WTC11 (cell line): Measurements from ENCODE around the gene TDRD1. TPM values are rescaled to one million over a fixed set of nuclear protein-coding genes. Genes with fewer than 3 reads are reported as not detected.

Experiments
- ATAC-seq: fragments of 200-7000 bp; cut with Tn5 transposase; 2 replicates; pipeline ENCODE4 v1.10.0; 2021; ENCODE audit warnings: mild to moderate bottlenecking, moderate library complexity
- CTCF ChIA-PET: fragments of 300-600 bp; sonication (Branson Sonifier 250); formaldehyde crosslinking; loops from one replicate; lab custom pipeline; 2021; ENCODE audit warnings: antibody characterized with exemption; lab: Charles Lee
- POLR2A ChIA-PET: fragments of 350-600 bp; sonication (Branson Sonifier 250); formaldehyde crosslinking; loops from one replicate; lab custom pipeline; 2021; ENCODE audit warnings: antibody characterized with exemption; lab: Charles Lee
- DNase-seq: peaks from one replicate; pipeline ENCODE4 v3.0.0; 2021; ENCODE audit warnings: low spot score
- H3K27ac Mint-ChIP-seq: 2 replicates; pipeline ENCODE4 v1.8.0; 2021; ENCODE audit warnings: mixed read lengths
- H3K27me3 Mint-ChIP-seq: 2 replicates; pipeline ENCODE4 v1.8.0; 2021; ENCODE audit warnings: low read depth, mild to moderate bottlenecking, moderate library complexity, mixed read lengths
- H3K36me3 Mint-ChIP-seq: 2 replicates; pipeline ENCODE4 v1.8.0; 2021; ENCODE audit warnings: mixed read lengths
- H3K4me1 Mint-ChIP-seq: 2 replicates; pipeline ENCODE4 v1.8.0; 2022; ENCODE audit warnings: mixed read lengths
- H3K4me3 Mint-ChIP-seq: 2 replicates; pipeline ENCODE4 v1.8.0; 2021; ENCODE audit warnings: mild to moderate bottlenecking, moderate library complexity, mixed read lengths
- H3K9me3 Mint-ChIP-seq: 2 replicates; pipeline ENCODE4 v1.8.0; 2021; ENCODE audit warnings: mixed read lengths
- AFF4 ChIP-seq: sonication (generic); formaldehyde crosslinking; IDR thresholded peaks from 2 replicates; pipeline ENCODE4 v1.8.1; 2023; ENCODE audit warnings: mild to moderate bottlenecking, missing genetic modification reagents, borderline replicate concordance
- FOXP4 ChIP-seq: sonication (generic); formaldehyde crosslinking; IDR thresholded peaks from 2 replicates; pipeline ENCODE4 v1.8.0; 2022; ENCODE audit warnings: mild to moderate bottlenecking, missing genetic modification reagents
- JUN ChIP-seq: sonication (generic); formaldehyde crosslinking; IDR thresholded peaks from 2 replicates; pipeline ENCODE4 v1.8.0; 2023; ENCODE audit warnings: mild to moderate bottlenecking, missing genetic modification reagents
- KAT7 ChIP-seq: sonication (generic); formaldehyde crosslinking; IDR thresholded peaks from 2 replicates; pipeline ENCODE4 v1.8.1; 2023; ENCODE audit warnings: missing genetic modification reagents, mild to moderate bottlenecking, borderline replicate concordance
- SP1 ChIP-seq: sonication (generic); formaldehyde crosslinking; conservative IDR thresholded peaks from 2 replicates; pipeline ENCODE4 v1.8.1; 2022; ENCODE audit warnings: missing genetic modification reagents
- USF1 ChIP-seq: sonication (generic); formaldehyde crosslinking; IDR thresholded peaks from 2 replicates; pipeline ENCODE4 v1.8.0; 2022; ENCODE audit warnings: mild to moderate bottlenecking, missing genetic modification reagents
- ZNF138 ChIP-seq: sonication (generic); formaldehyde crosslinking; conservative IDR thresholded peaks from 2 replicates; pipeline ENCODE4 v1.8.1; 2022; ENCODE audit warnings: mild to moderate bottlenecking, moderate library complexity, missing genetic modification reagents
- ZNF263 ChIP-seq: sonication (generic); formaldehyde crosslinking; IDR thresholded peaks from 2 replicates; pipeline ENCODE4 v1.8.1; 2022; ENCODE audit warnings: low read depth, mild to moderate bottlenecking, moderate library complexity, missing genetic modification reagents
- ZNF281 ChIP-seq: sonication (generic); formaldehyde crosslinking; IDR thresholded peaks from 2 replicates; pipeline ENCODE4 v1.8.0; 2023; ENCODE audit warnings: mild to moderate bottlenecking, missing genetic modification reagents
- ZNF416 ChIP-seq: fragments of 250-450 bp; sonication (Bioruptor Pico); IDR thresholded peaks from 2 replicates; pipeline ENCODE4 v1.9.0; 2021; ENCODE audit warnings: mild to moderate bottlenecking, inconsistent platforms
- ZNF532 ChIP-seq: fragments of 250-450 bp; sonication (Bioruptor Pico); IDR thresholded peaks from 2 replicates; pipeline ENCODE4 v1.9.0; 2021; ENCODE audit warnings: mild to moderate bottlenecking, borderline replicate concordance
- ZNF671 ChIP-seq: fragments of 250-450 bp; sonication (Bioruptor Pico); IDR thresholded peaks from 2 replicates; pipeline ENCODE4 v1.8.0; 2021; ENCODE audit warnings: mild to moderate bottlenecking
- total RNA-seq: library from RNA; stranded (reverse); gene quantifications from 3 replicates; pipeline ENCODE4 v1.2.3, GENCODE V29; 2021
- TF ChIP-seq, protein P1 (sequence below): fragments of 200-600 bp; IDR thresholded peaks from 2 replicates; pipeline ENCODE4 v1.8.0; 2022; ENCODE audit warnings: antibody characterized with exemption
- TF ChIP-seq, protein P2 (sequence below): fragments of 250-450 bp; sonication (Bioruptor Pico); IDR thresholded peaks from 2 replicates; pipeline ENCODE4 v1.9.0; 2021; ENCODE audit warnings: mild to moderate bottlenecking
- TF ChIP-seq, protein P3 (sequence below): sonication (generic); formaldehyde crosslinking; IDR thresholded peaks from 2 replicates; pipeline ENCODE4 v1.8.0; 2022; ENCODE audit warnings: mild to moderate bottlenecking, missing genetic modification reagents
- TF ChIP-seq, protein P4 (sequence below): sonication (generic); formaldehyde crosslinking; IDR thresholded peaks from 2 replicates; pipeline ENCODE4 v1.8.1; 2023; ENCODE audit warnings: mild to moderate bottlenecking, moderate library complexity, missing genetic modification reagents

The TDRD1 gene
- total RNA-seq, 1 experiment from 2014 or later = 0.70 TPM

DNA sequence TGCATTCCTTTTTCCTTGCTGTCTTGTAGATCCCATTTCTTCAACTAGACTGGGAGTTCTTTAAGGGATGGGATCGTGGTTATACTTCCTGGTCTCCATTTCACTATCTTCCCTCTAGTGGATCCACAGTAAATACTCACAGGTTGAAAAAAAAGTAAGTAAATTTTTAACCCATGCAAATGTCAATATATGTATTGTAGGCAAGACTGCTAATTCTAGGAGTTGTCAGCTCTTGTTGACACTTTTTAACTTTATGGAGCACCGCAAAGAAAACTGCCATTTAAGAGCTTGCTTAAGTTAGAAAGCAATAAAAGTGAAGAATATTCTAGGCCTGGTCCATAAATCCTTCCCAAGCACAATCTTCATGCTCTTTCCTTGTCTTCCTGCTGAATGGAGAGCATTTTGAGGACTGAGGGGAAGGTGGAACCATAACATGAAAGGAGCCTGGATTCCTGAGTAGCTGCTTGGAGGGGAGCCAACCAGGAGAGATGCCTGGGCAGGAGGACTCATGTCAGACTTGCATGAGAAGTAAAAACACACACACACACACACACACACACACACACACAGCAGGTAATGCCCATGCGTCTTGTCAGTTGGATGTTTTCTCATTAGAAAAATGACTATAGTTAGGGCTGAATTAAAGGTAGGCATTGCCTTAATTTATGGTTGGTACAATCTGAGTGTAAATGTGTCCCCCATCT is 92.1 kb downstream of the TDRD1 start:
- DNase-seq = no peak
- Mint-ChIP-seq H3K9me3 (no peaks in the 10 kb centered on the region), H3K4me3 (no peak overlapping the region), H3K36me3 (no peaks in the 10 kb centered on the region), H3K27me3 (no peaks in the 10 kb centered on the region), H3K27ac (no peak overlapping the region), H3K4me1 (0 out of 2 replicates have a peak, but pooled peaks cover 7% of the 10 kb centered on the region)
- no peak for ATAC-seq
- POLR2A ChIA-PET = interaction anchor here (0.7 kb wide), 1 partner anchor 48 kb away, joined by 3 read pairs; no protein-coding TSS in a partner anchor
- CTCF ChIA-PET = interaction anchor here (1.0 to 1.5 kb wide), 3 partner anchors 33 to 188 kb away, joined by 3 to 6 read pairs (median 3); no protein-coding TSS in a partner anchor
- no peak for TF ChIP-seq KAT7
- TF ChIP-seq USF1 (CRISPR knock-in tag) = no peak
- no peak for TF ChIP-seq ZNF263 (CRISPR knock-in tag)
- TF ChIP-seq ZNF671 (CRISPR knock-in tag) = no peak
- TF ChIP-seq, protein P1, sequence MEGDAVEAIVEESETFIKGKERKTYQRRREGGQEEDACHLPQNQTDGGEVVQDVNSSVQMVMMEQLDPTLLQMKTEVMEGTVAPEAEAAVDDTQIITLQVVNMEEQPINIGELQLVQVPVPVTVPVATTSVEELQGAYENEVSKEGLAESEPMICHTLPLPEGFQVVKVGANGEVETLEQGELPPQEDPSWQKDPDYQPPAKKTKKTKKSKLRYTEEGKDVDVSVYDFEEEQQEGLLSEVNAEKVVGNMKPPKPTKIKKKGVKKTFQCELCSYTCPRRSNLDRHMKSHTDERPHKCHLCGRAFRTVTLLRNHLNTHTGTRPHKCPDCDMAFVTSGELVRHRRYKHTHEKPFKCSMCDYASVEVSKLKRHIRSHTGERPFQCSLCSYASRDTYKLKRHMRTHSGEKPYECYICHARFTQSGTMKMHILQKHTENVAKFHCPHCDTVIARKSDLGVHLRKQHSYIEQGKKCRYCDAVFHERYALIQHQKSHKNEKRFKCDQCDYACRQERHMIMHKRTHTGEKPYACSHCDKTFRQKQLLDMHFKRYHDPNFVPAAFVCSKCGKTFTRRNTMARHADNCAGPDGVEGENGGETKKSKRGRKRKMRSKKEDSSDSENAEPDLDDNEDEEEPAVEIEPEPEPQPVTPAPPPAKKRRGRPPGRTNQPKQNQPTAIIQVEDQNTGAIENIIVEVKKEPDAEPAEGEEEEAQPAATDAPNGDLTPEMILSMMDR = no peak
- no peak for TF ChIP-seq SP1 (CRISPR knock-in tag)
- TF ChIP-seq ZNF416 (CRISPR knock-in tag) = no peak
- no peak for TF ChIP-seq AFF4 (CRISPR knock-in tag)
- no peak for TF ChIP-seq ZNF532
- TF ChIP-seq ZNF281 = no peak
- TF ChIP-seq JUN (CRISPR knock-in tag) = no peak
- TF ChIP-seq, protein P2, sequence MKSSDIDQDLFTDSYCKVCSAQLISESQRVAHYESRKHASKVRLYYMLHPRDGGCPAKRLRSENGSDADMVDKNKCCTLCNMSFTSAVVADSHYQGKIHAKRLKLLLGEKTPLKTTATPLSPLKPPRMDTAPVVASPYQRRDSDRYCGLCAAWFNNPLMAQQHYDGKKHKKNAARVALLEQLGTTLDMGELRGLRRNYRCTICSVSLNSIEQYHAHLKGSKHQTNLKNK = no peak
- TF ChIP-seq, protein P3, sequence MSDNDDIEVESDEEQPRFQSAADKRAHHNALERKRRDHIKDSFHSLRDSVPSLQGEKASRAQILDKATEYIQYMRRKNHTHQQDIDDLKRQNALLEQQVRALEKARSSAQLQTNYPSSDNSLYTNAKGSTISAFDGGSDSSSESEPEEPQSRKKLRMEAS (CRISPR knock-in tag) = no peak
- TF ChIP-seq, protein P4, sequence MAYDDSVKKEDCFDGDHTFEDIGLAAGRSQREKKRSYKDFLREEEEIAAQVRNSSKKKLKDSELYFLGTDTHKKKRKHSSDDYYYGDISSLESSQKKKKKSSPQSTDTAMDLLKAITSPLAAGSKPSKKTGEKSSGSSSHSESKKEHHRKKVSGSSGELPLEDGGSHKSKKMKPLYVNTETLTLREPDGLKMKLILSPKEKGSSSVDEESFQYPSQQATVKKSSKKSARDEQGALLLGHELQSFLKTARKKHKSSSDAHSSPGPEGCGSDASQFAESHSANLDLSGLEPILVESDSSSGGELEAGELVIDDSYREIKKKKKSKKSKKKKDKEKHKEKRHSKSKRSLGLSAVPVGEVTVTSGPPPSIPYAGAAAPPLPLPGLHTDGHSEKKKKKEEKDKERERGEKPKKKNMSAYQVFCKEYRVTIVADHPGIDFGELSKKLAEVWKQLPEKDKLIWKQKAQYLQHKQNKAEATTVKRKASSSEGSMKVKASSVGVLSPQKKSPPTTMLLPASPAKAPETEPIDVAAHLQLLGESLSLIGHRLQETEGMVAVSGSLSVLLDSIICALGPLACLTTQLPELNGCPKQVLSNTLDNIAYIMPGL (CRISPR knock-in tag) = no peak
- TF ChIP-seq FOXP4 = no peak
- TF ChIP-seq ZNF138 (CRISPR knock-in tag) = no peak
